Measurements from ENCODE around the gene ARHGEF39.

ARHGEF39 gene, protein sequence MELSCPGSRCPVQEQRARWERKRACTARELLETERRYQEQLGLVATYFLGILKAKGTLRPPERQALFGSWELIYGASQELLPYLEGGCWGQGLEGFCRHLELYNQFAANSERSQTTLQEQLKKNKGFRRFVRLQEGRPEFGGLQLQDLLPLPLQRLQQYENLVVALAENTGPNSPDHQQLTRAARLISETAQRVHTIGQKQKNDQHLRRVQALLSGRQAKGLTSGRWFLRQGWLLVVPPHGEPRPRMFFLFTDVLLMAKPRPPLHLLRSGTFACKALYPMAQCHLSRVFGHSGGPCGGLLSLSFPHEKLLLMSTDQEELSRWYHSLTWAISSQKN

DNA sequence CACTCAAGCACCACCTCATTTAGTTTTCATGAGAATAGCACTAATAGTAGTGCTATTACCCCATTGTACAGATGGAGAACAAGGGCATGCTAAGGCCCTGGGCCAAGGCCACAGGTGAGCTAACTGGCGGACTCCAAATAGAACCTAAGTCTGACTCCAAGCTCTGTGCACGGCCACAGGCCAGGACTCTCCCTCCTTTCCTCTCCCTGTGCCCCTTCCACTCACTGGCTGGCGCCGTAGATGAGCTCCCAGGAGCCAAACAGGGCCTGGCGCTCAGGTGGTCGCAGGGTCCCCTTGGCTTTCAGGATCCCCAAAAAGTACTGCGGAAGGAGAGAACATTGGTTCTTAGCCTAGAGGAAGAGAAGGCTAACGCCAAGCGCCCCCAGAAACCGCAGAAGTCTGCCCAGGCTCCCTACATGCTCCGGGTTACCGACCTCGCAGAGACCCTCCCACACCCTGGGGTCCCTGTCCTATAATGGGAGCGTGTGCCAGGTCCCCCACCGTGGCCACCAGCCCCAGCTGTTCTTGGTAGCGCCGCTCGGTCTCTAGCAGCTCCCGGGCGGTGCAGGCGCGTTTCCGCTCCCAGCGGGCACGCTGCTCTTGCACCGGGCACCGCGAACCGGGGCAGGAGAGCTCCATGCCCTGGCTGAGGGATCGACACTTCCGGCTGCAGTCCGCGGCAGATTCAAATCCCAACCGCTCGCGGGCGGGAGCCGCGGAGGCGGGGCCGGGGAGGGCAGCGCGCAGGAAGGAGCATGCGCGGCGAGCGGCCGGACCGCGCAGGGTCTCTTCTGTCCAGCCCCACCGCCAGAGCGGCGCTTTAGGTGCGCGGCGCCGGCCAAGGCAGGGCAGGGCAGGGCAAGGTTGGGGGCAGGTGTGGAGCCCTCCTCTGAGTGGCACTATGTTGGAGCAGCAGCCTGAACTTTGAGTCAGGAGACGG is at the start of gene ARHGEF39:
TSS of gene ARHGEF39 (minus strand) at position 665 of the 940 bp plus-strand sequence. CDS start at position 639, 26 bp downstream.
- peak; percentile 68 for DNase-seq (ENCODE audit: low spot score)

GRCh38 chr9:35714123-35714522 is 49.1 kb upstream of the ARHGEF39 start:
- DNase-seq (ENCODE audit: low spot score), result no peak

DNA sequence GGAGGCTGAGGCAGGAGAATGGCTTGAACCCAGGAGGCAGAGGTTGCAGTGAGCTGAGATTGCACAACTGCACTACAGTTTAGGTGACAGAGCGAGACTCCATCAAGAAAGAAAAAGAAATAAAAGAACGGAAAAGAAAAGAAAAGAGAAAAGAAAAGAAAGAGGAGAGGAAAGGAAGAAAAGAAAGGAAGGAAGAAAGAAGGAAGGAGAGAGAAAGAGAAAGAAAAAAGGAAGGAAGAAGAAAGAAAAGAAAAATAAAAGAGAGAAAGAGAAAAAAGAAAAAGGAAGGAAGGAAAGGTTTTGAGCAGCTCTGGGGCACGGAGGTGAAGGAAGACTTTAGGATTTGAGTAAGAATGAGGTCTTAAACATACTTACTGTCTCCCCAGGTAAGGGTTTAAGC is 48.6 kb upstream of the ARHGEF39 start:
- no peak for DNase-seq (ENCODE audit: low spot score)

GRCh38 chr9:35712762-35713400 is 47.9 kb upstream of the ARHGEF39 start:
- no peak for DNase-seq (ENCODE audit: low spot score)

GRCh38 chr9:35711501-35712428 is 46.8 kb upstream of the ARHGEF39 start:
- no peak for DNase-seq (ENCODE audit: low spot score)

- DNase-seq (ENCODE audit: low spot score), result no peak
Observed at GRCh38 chr9:35710818-35711500, 46.0 kb upstream of the ARHGEF39 start.

DNA sequence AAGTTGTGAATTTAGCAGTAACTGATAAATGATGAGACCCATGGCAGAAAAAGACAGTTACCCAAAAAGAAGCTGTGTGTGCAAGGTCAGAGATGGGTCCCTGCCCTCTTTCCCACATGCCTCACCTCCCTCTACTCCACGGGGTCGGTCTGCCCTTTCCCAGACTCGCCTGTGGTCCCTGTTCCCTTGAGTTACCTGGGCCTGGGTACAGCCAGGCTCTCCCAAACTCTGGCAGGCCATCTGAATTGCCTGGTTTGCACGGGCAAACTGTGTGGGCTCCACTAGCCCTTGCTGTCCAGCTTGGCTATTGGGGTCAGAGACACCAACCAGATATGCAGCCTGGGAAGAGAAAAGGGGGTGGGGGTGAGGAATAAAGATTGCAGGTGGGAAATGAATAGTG is 43.2 kb upstream of the ARHGEF39 start:
- no peak for DNase-seq (ENCODE audit: low spot score)

GRCh38 chr9:35706951-35707350 is 42.0 kb upstream of the ARHGEF39 start:
- no peak for DNase-seq (ENCODE audit: low spot score)

DNA sequence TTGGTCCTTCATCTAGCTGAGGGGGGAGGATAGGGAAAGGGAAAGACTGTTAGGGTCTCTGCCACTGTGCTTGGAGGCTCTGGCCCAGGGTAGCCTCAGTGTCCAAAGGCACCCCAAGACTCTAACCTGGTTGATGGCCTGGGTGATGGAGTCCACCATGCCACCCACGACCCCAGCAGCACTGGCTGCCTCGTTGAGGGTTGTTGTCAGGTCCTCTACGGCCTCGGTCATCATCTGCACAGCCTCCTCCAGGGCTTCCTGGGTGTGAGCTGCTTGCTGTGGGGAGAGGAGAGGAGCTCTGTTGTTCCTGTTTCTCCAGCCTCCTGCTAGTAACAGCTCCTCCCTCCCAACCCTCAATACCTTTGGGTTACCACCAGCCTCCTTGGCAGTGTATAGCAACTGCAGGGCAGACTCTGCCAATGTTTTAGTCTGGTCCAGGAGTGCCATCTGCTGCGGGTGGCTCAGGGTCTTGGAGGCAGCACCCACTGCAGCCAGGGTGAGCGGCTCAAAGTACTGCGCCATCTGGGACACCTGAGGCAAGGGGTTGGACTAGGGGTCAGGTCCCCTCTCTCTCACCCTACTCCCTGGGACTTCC is 40.9 kb upstream of the ARHGEF39 start:
- DNase-seq (ENCODE audit: low spot score), result no peak

DNA sequence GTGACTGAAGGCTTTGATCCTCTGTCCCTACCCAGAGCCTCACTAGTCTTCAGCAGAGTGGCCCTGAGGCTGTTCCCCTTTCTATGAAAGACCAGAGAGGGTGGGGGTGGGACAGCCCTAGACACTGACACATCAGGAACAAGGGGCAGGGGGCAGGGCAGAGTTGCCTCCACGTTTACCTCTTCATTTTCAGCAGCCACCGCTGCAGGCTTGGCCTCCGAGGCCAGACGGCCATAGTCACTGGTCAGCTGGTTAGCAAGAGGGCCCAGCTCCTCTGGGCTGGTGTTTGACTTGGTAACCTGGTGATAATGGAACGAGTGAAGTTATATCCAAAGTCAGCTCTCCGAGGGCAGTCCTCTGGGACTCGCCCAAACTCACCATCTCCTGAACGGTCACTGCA is 40.4 kb upstream of the ARHGEF39 start:
- DNase-seq (ENCODE audit: low spot score), result no peak

- DNase-seq (ENCODE audit: low spot score), result no peak
Observed at GRCh38 chr9:35703906-35704672, 39.1 kb upstream of the ARHGEF39 start.

DNA sequence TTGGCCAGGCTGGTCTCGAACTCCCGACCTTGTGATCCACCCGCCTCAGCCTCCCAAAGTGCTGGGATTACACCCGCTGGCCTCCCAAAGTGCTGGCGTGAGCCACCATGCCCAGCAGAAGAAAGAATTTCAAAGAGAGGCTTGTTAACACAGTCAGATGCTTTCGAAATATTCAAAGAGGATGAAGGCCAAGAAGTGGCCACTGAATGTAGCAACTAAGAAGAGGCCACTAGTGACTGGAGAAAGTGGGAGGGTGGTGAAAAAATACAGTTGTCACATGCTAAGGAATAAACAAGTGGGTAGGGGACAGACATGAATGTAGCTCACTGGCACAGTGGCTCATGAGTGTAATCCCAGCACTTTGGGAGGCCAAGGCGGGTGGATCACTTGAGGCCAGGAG is 37.7 kb upstream of the ARHGEF39 start:
- DNase-seq (ENCODE audit: low spot score), result no peak

DNA sequence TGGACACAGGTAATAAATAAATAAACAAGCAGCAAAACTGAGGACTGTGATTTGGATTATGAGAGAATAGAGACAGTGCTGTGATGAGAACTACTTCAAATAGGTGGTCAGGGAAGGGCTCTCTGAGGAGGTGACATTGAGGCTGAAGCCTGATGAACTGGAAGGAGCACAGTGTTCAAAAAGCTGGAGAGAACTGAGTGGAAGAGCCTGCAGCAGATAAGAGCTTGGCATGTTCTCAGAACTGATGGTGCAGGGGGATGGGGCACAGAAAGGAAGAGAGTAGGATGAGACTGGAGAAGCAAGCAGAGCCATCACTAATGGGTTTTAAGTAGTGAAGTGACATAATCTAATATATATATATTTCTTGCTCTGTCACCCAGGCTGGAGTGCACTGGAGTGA is 35.9 kb upstream of the ARHGEF39 start:
- DNase-seq (ENCODE audit: low spot score), result no peak

GRCh38 chr9:35700031-35700430 is 35.0 kb upstream of the ARHGEF39 start:
- DNase-seq (ENCODE audit: low spot score), result no peak

DNA sequence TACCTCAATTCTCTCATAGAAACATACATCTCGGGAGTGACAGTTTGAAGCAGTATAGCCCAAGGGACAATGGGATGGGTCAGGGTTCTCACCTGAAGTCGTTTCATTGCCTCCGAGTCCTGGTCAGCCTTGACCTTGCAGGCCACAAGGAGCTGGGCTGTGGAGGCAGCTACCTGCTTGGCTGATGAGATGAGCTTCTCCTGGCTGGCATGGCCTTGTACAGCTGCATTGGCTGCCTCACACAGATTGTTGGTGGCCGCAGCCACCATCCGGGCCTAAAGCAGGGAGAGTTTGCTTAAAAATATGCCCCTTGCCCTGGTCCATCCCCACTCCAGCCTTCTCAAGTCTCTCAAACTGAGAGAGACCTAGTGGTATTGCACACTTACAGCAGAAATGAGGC is 33.2 kb upstream of the ARHGEF39 start:
- DNase-seq (ENCODE audit: low spot score), result no peak

DNA sequence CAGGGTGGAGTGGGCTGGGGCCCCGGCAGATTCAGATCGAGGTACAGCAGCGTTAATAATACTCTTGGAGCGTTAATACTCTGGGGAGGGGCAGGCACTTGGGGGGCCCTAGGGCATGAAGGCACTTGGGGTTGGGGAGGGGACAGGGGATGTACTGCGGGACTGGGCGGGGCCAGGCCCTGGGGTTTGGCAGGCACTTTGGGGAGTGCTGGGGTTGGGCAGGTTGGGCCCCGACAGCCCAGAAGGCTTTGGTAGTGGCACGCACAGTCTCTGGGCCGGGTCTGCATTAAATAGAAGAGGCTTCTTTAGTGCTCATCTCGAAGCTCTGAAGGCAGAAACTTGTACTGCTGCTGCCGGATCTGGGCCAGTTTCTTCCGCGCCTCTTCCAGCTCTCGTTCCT is 32.5 kb upstream of the ARHGEF39 start:
- no peak for DNase-seq (ENCODE audit: low spot score)

DNA sequence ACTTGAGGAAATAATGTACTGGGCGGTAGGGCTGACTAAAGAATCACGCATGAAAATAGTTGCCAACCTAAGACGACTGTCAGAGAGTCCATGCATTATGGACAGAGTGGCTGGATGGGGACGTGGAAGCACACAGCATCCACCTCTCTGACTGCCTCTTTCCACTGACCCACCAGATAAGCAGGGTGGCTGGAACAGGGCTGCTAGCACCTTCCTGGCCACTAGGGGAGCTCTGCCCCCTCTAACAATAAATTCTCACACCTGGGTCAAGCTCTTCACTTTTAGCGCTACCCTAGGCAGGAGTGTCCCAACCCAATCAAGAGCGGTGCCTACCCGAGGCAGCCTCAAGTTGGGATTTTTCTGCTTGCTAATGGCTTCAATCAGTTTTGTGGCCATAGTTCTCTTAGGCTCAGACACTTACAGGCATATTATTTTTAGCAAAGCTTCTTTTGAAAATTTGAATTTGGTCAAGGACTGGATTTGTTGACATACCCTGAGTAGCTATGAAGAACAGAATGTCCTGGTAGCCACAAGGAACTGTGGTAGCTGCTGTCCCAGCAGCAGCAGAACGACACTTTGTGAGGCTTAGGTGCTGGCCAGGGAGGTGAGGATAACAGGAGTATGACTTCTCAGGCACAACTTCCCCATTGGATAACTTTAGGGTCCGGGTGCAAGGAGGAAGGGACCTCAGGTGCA is 31.7 kb upstream of the ARHGEF39 start:
- DNase-seq (ENCODE audit: low spot score), result peak; percentile 27

DNA sequence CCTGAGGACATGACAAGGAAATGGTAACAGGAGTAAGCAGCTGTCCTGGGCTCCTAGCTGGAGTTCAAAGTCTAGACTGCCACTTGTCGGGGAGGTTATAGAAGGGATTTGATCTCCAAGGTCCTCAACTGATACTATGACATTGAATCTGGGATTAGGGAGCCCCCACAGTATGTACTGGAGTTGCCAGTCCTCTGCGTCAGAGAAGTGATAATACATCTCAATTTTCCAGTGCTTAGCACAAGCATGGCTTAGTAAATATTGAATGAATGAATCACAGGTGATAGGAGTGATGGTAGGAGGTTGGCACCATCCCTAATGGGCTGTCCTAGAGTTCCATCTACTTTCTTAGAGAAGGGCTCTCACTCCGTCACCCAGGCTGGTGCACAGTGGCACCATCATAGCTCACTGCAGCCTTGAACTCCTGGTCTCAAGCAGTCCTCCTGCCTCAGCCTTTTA is 31.0 kb upstream of the ARHGEF39 start:
- no peak for DNase-seq (ENCODE audit: low spot score)

GRCh38 chr9:35691757-35692301 is 26.8 kb upstream of the ARHGEF39 start:
- no peak for DNase-seq (ENCODE audit: low spot score)

Data from globus pallidus (tissue), 1 donor.